ENCODE measurements around the gene INF2.

Gene INF2

GRCh38 chr14:104677512-104678332 lies 11.7 kb upstream of the INF2 start:
- DNase-seq = no peak

GRCh38 chr14:104678346-104678745 lies 11.1 kb upstream of the INF2 start:
- DNase-seq = no peak

- DNase-seq = no peak
These were observed 10.3 kb upstream of the INF2 start for GRCh38 chr14:104678901-104679705.

- DNase-seq = no peak
These were observed 9.2 kb upstream of the INF2 start for GRCh38 chr14:104680056-104680805.

GRCh38 chr14:104680806-104681688 lies 8.4 kb upstream of the INF2 start:
- no peak for DNase-seq

GRCh38 chr14:104681689-104682074 lies 7.7 kb upstream of the INF2 start:
- DNase-seq = no peak

- no peak for DNase-seq
These were observed 7.3 kb upstream of the INF2 start for GRCh38 chr14:104682107-104682593.

- no peak for DNase-seq
These were observed 5.6 kb upstream of the INF2 start for GRCh38 chr14:104683653-104684448.

GRCh38 chr14:104684449-104684821 lies 5.0 kb upstream of the INF2 start:
- DNase-seq = no peak

GRCh38 chr14:104685216-104685997 lies 4.0 kb upstream of the INF2 start:
- no peak for DNase-seq

- no peak for DNase-seq
These were observed 3.3 kb upstream of the INF2 start for GRCh38 chr14:104685998-104686610.

- no peak for DNase-seq
These were observed 2.5 kb upstream of the INF2 start for GRCh38 chr14:104686624-104687517.

GRCh38 chr14:104687601-104688504 lies 1.6 kb upstream of the INF2 start:
- DNase-seq = no peak

- DNase-seq = no peak
These were observed 811 bp upstream of the INF2 start for GRCh38 chr14:104688505-104689108.

- no peak for DNase-seq
These were observed 678 bp downstream of the INF2 start for GRCh38 chr14:104689881-104690711.

GRCh38 chr14:104690861-104691455 lies 1.5 kb downstream of the INF2 start:
- DNase-seq = no peak

All from NCI-H2029 treated with DMSO at 0.1 percent for 48 hours (cell line).